HEK293 (cell line): ENCODE results near the gene MYH6.

Experiments used
- CTCF ChIA-PET: fragments of 350-600 bp; formaldehyde crosslinking; extraction: SDS; loops from one replicate; lab custom pipeline; 2021; ENCODE audit warnings: antibody characterized with exemption; lab: Yijun Ruan, JAX
- POLR2A ChIA-PET: fragments of 300-600 bp; formaldehyde crosslinking; extraction: SDS; loops from one replicate; lab custom pipeline; 2020; ENCODE audit warnings: antibody characterized with exemption, inconsistent platforms; lab: Yijun Ruan, JAX
- H3K27ac ChIP-seq: fragments of 200-500 bp; sonication (Bioruptor generic); 2 replicates; pipeline ENCODE4 v1.5.1; 2014; ENCODE audit warnings: low read depth, low read length, control low read depth, inconsistent platforms; ENCODE audit errors: extremely low read depth
- H3K36me3 ChIP-seq, 2 experiments: fragments of 200-500 bp in 1 of 2; sonication (Bioruptor generic) in 1 of 2; 1 replicate in 1 of 2; 2 replicates in 1 of 2; pipeline ENCODE4 v1.5.1; 2014 to 2017; ENCODE audit warnings: inconsistent platforms in 2 of 2, low read length in 2 of 2; ENCODE audit not compliant: control insufficient read depth in 2 of 2, insufficient read depth in 1 of 2
- H3K4me1 ChIP-seq: fragments of 200-500 bp; sonication (Bioruptor generic); 2 replicates; pipeline ENCODE4 v1.5.1; 2014; ENCODE audit warnings: mild to moderate bottlenecking, low read length, inconsistent platforms; ENCODE audit not compliant: control insufficient read depth, insufficient read depth
- H3K4me3 ChIP-seq: 2 replicates; pipeline ENCODE4 v1.5.1; 2011; ENCODE audit warnings: low read depth, mild to moderate bottlenecking, control low read depth, low read length, moderate library complexity
- H3K9me3 ChIP-seq: fragments of 200-500 bp; sonication (Bioruptor generic); 2 replicates; pipeline ENCODE4 v1.5.1; 2014; ENCODE audit warnings: low read depth, low read length, inconsistent platforms; ENCODE audit not compliant: control insufficient read depth, insufficient read depth
- BCL11B ChIP-seq: fragments of 450-650 bp; formaldehyde crosslinking; IDR thresholded peaks from 2 replicates; pipeline ENCODE4 v1.5.1; 2016; ENCODE audit warnings: low read depth, missing biosample characterization, missing genetic modification characterization
- EGR2 ChIP-seq: fragments of 450-650 bp; formaldehyde crosslinking; IDR thresholded peaks from 2 replicates; pipeline ENCODE4 v1.5.1; 2016; ENCODE audit warnings: low read depth, missing biosample characterization, missing genetic modification characterization
- KLF16 ChIP-seq: fragments of 450-650 bp; formaldehyde crosslinking; IDR thresholded peaks from 2 replicates; pipeline ENCODE4 v1.5.1; 2017; ENCODE audit warnings: missing biosample characterization, missing genetic modification characterization
- PATZ1 ChIP-seq: fragments of 450-650 bp; formaldehyde crosslinking; IDR thresholded peaks from 2 replicates; pipeline ENCODE4 v1.5.1; 2016; ENCODE audit warnings: missing biosample characterization, missing genetic modification characterization
- REST ChIP-seq: fragments of 450-650 bp; formaldehyde crosslinking; IDR thresholded peaks from 2 replicates; pipeline ENCODE4 v1.5.1; 2016; ENCODE audit warnings: missing biosample characterization, missing genetic modification characterization
- TCF7L2 ChIP-seq: IDR thresholded peaks from 2 replicates; pipeline ENCODE4 v1.6.1; 2011; ENCODE audit warnings: low read depth, mild to moderate bottlenecking, inconsistent platforms, low read length, moderate library complexity, borderline replicate concordance
- ZBTB10 ChIP-seq: fragments of 450-650 bp; formaldehyde crosslinking; IDR thresholded peaks from 2 replicates; pipeline ENCODE4 v1.5.1; 2016; ENCODE audit warnings: missing biosample characterization, missing genetic modification characterization
- ZNF121 ChIP-seq: fragments of 450-650 bp; formaldehyde crosslinking; IDR thresholded peaks from 2 replicates; pipeline ENCODE4 v1.5.1; 2016; ENCODE audit warnings: missing biosample characterization, missing genetic modification characterization
- ZNF16 ChIP-seq: fragments of 450-650 bp; formaldehyde crosslinking; IDR thresholded peaks from 2 replicates; pipeline ENCODE4 v1.5.1; 2016; ENCODE audit warnings: low read depth, missing biosample characterization, missing genetic modification characterization
- ZNF274 ChIP-seq, 2 experiments: fragments of 200-500 bp in 1 of 2; fragments of 450-650 bp in 1 of 2; sonication (Bioruptor generic) in 1 of 2; formaldehyde crosslinking in 1 of 2; IDR thresholded peaks; 2 replicates each; pipeline versions ENCODE4 v1.5.1 to v1.6.1; 2014 to 2016; ENCODE audit warnings: borderline replicate concordance in 1 of 2, inconsistent platforms in 1 of 2, low read length in 1 of 2, missing biosample characterization in 1 of 2, missing genetic modification characterization in 1 of 2
- ZNF311 ChIP-seq: fragments of 450-650 bp; formaldehyde crosslinking; IDR thresholded peaks from 2 replicates; pipeline ENCODE4 v1.5.1; 2017; ENCODE audit warnings: missing biosample characterization, missing genetic modification characterization, borderline replicate concordance
- ZNF394 ChIP-seq: fragments of 450-650 bp; formaldehyde crosslinking; IDR thresholded peaks from 2 replicates; pipeline ENCODE4 v1.5.1; 2016; ENCODE audit warnings: missing biosample characterization, missing genetic modification characterization, mild to moderate bottlenecking, moderate library complexity, borderline replicate concordance
- ZNF423 ChIP-seq: fragments of 450-650 bp; formaldehyde crosslinking; IDR thresholded peaks from 2 replicates; pipeline ENCODE4 v1.5.1; 2016; ENCODE audit warnings: missing biosample characterization, missing genetic modification characterization
- ZNF449 ChIP-seq: fragments of 450-650 bp; formaldehyde crosslinking; IDR thresholded peaks from 2 replicates; pipeline ENCODE4 v1.5.1; 2017; ENCODE audit warnings: missing biosample characterization, mild to moderate bottlenecking, missing genetic modification characterization, moderate library complexity
- ZNF48 ChIP-seq: fragments of 450-650 bp; formaldehyde crosslinking; IDR thresholded peaks from 2 replicates; pipeline ENCODE4 v1.5.1; 2016; ENCODE audit warnings: missing biosample characterization, missing genetic modification characterization
- ZNF521 ChIP-seq: fragments of 450-650 bp; formaldehyde crosslinking; IDR thresholded peaks from 2 replicates; pipeline ENCODE4 v1.5.1; 2017; ENCODE audit warnings: missing biosample characterization, mild to moderate bottlenecking, missing genetic modification characterization
- ZNF549 ChIP-seq: fragments of 450-650 bp; IDR thresholded peaks from 2 replicates; pipeline ENCODE4 v1.5.1; 2018; ENCODE audit warnings: missing biosample characterization, missing genetic modification characterization, mild to moderate bottlenecking, inconsistent platforms, moderate library complexity
- ZNF701 ChIP-seq: fragments of 450-650 bp; formaldehyde crosslinking; IDR thresholded peaks from 2 replicates; pipeline ENCODE4 v1.5.1; 2016; ENCODE audit warnings: missing biosample characterization, missing genetic modification characterization
- ZNF830 ChIP-seq: fragments of 450-650 bp; IDR thresholded peaks from 2 replicates; pipeline ENCODE4 v1.5.0; 2018; ENCODE audit warnings: missing biosample characterization, missing genetic modification characterization, low read depth, mild to moderate bottlenecking, moderate library complexity
- ZSCAN30 ChIP-seq: fragments of 450-650 bp; IDR thresholded peaks from 2 replicates; pipeline ENCODE4 v1.5.1; 2018; ENCODE audit warnings: missing biosample characterization, mild to moderate bottlenecking, missing genetic modification characterization, moderate library complexity
- TF ChIP-seq, protein P1 (sequence below): fragments of 450-650 bp; formaldehyde crosslinking; IDR thresholded peaks from 2 replicates; pipeline ENCODE4 v1.5.1; 2016; ENCODE audit warnings: missing biosample characterization, missing genetic modification characterization
- TF ChIP-seq, protein P2 (sequence below): fragments of 450-650 bp; formaldehyde crosslinking; IDR thresholded peaks from 2 replicates; pipeline ENCODE4 v1.5.1; 2017; ENCODE audit warnings: missing biosample characterization, missing genetic modification characterization

MYH6 gene

DNA sequence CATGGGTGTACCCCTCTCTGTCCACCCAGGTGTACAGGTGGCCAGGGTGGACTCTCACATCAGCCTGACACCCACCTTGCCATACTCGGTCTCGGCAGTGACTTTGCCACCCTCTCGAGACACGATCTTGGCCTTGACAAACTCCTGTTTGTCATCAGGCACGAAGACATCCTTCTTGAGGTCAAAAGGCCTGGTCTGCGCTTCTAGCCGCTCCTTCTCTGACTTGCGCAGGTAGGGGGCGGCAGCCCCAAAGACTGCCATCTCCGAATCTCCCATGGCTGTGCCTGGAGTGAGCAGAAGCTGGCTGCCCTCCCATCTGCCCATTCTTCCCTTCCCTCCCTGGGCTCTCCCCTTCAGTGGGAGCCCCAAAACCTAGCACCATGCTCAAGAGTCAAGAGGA is 25.4 kb upstream of the MYH6 start (continued):
- no peak for TF ChIP-seq BCL11B (tag by site-specific recombination)
- no peak for TF ChIP-seq EGR2 (tag by site-specific recombination)
- no peak for TF ChIP-seq ZNF48 (tag by site-specific recombination)
- TF ChIP-seq, all 188 proteins: peak for 0

- Histone ChIP-seq H3K9me3 (no peaks in the 10 kb centered on the region), H3K27ac (no peak overlapping the region), H3K4me3 (no peak overlapping the region), H3K36me3 (no peaks in the 10 kb centered on the region), H3K4me1 (no peaks in the 10 kb centered on the region)
- POLR2A ChIA-PET = no interaction called here
- CTCF ChIA-PET = no interaction called here
- TF ChIP-seq ZSCAN30 (tag by site-specific recombination) (no peak), KLF16 (no peak), ZNF549 (tag by site-specific recombination) (no peak), ZNF121 (tag by site-specific recombination) (no peak), ZNF274 (IDR thresholded peaks at IDR 0.05; ENCODE audit: low read length) (no peak), ZNF274 (tag by site-specific recombination; IDR thresholded peaks at IDR 0.05; ENCODE audit: borderline replicate concordance) (no peak), ZNF16 (no peak), ZNF394 (tag by site-specific recombination) (no peak), TCF7L2 (no peak), ZNF701 (no peak), ZNF449 (tag by site-specific recombination) (no peak), ZNF423 (no peak), ZBTB10 (tag by site-specific recombination) (no peak), PATZ1 (tag by site-specific recombination) (no peak), ZNF830 (tag by site-specific recombination) (no peak), ZNF311 (no peak), REST (no peak), ZNF521 (tag by site-specific recombination) (no peak)
- TF ChIP-seq, protein P1, sequence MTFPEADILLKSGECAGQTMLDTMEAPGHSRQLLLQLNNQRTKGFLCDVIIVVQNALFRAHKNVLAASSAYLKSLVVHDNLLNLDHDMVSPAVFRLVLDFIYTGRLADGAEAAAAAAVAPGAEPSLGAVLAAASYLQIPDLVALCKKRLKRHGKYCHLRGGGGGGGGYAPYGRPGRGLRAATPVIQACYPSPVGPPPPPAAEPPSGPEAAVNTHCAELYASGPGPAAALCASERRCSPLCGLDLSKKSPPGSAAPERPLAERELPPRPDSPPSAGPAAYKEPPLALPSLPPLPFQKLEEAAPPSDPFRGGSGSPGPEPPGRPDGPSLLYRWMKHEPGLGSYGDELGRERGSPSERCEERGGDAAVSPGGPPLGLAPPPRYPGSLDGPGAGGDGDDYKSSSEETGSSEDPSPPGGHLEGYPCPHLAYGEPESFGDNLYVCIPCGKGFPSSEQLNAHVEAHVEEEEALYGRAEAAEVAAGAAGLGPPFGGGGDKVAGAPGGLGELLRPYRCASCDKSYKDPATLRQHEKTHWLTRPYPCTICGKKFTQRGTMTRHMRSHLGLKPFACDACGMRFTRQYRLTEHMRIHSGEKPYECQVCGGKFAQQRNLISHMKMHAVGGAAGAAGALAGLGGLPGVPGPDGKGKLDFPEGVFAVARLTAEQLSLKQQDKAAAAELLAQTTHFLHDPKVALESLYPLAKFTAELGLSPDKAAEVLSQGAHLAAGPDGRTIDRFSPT = no peak
- TF ChIP-seq, protein P2, sequence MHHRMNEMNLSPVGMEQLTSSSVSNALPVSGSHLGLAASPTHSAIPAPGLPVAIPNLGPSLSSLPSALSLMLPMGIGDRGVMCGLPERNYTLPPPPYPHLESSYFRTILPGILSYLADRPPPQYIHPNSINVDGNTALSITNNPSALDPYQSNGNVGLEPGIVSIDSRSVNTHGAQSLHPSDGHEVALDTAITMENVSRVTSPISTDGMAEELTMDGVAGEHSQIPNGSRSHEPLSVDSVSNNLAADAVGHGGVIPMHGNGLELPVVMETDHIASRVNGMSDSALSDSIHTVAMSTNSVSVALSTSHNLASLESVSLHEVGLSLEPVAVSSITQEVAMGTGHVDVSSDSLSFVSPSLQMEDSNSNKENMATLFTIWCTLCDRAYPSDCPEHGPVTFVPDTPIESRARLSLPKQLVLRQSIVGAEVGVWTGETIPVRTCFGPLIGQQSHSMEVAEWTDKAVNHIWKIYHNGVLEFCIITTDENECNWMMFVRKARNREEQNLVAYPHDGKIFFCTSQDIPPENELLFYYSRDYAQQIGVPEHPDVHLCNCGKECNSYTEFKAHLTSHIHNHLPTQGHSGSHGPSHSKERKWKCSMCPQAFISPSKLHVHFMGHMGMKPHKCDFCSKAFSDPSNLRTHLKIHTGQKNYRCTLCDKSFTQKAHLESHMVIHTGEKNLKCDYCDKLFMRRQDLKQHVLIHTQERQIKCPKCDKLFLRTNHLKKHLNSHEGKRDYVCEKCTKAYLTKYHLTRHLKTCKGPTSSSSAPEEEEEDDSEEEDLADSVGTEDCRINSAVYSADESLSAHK (tag by site-specific recombination) = no peak
Measured at GRCh38 chr14:23432946-23433345, 24.9 kb upstream of the MYH6 start.
